A549 (cell line): ENCODE results near the gene ZPR1.

Source experiments
- CEBPB ChIP-seq, 2 experiments: fragments of >200 bp in 1 of 2; sonication (Bioruptor Twin) in 1 of 2; formaldehyde crosslinking in 1 of 2; IDR thresholded peaks; 2 replicates each; pipeline ENCODE4 v1.6.1; 2012 to 2016
- CTCF ChIP-seq: fragments of >200 bp; sonication (Bioruptor Twin); formaldehyde crosslinking; IDR thresholded peaks from 3 replicates; pipeline ENCODE4 v1.5.1; 2016
- ELK1 ChIP-seq: fragments of 150-350 bp; IDR thresholded peaks from 2 replicates; pipeline ENCODE4 v1.6.1; 2014; ENCODE audit warnings: low read depth, mild to moderate bottlenecking, low read length
- FOSB ChIP-seq: fragments of 250-450 bp; sonication (Bioruptor Pico); IDR thresholded peaks from 2 replicates; pipeline ENCODE4 v1.5.0; 2020; ENCODE audit warnings: mild to moderate bottlenecking, moderate library complexity
- HOXA7 ChIP-seq: fragments of 250-450 bp; sonication (Bioruptor Pico); IDR thresholded peaks from 2 replicates; pipeline ENCODE4 v1.5.0; 2020; ENCODE audit warnings: mild to moderate bottlenecking, moderate library complexity
- HOXB13 ChIP-seq: fragments of 250-450 bp; sonication (Bioruptor Pico); IDR thresholded peaks from 2 replicates; pipeline ENCODE4 v1.5.0; 2020; ENCODE audit warnings: low read depth, mild to moderate bottlenecking, moderate library complexity
- PHF8 ChIP-seq: fragments of 200-600 bp; sonication (generic); IDR thresholded peaks from 2 replicates; pipeline ENCODE4 v1.6.1; 2016; ENCODE audit warnings: low read depth, mild to moderate bottlenecking, antibody characterized with exemption, moderate library complexity, borderline replicate concordance
- POLR2A ChIP-seq: IDR thresholded peaks from 2 replicates; pipeline ENCODE4 v1.6.1; 2012; ENCODE audit warnings: mild to moderate bottlenecking, low read length
- RAD21 ChIP-seq, 2 experiments: fragments of >200 bp in 1 of 2; sonication (Bioruptor Twin) in 1 of 2; formaldehyde crosslinking in 1 of 2; IDR thresholded peaks in 1 of 2; conservative IDR thresholded peaks in 1 of 2; 2 replicates in 1 of 2; 3 replicates in 1 of 2; pipeline ENCODE4 v1.6.1; 2012 to 2018; ENCODE audit warnings: inconsistent platforms in 1 of 2
- REST ChIP-seq: fragments of 200-600 bp; sonication (generic); IDR thresholded peaks from 2 replicates; pipeline ENCODE4 v1.6.1; 2016; ENCODE audit warnings: antibody characterized with exemption, mild to moderate bottlenecking, moderate library complexity
- RNF2 ChIP-seq: fragments of 200-600 bp; sonication (generic); IDR thresholded peaks from 2 replicates; pipeline ENCODE4 v1.6.1; 2016; ENCODE audit warnings: low read depth, mild to moderate bottlenecking, antibody characterized with exemption, moderate library complexity, borderline replicate concordance
- ZFP36 ChIP-seq: fragments of 450-650 bp; IDR thresholded peaks from 2 replicates; pipeline ENCODE4 v1.6.1; 2014; ENCODE audit warnings: borderline replicate concordance; ENCODE audit not compliant: partially characterized antibody
- TF ChIP-seq, protein P1 (sequence below): fragments of 450-650 bp; IDR thresholded peaks from 2 replicates; pipeline ENCODE4 v1.6.1; 2014; ENCODE audit warnings: antibody characterized with exemption

- TF ChIP-seq RAD21 (conservative IDR thresholded peaks at IDR 0.05 in 1 of 2, IDR thresholded peaks at IDR 0.05 in 1 of 2) (no peak), FOSB (CRISPR knock-in tag) (no peak), CTCF (no peak), ELK1 (no peak), PHF8 (no peak), CEBPB (IDR thresholded peaks at IDR 0.05) (no peak), POLR2A (no peak), ZFP36 (no peak), HOXB13 (CRISPR knock-in tag) (no peak), HOXA7 (no peak), RNF2 (no peak), REST (no peak)
- TF ChIP-seq, protein P1, sequence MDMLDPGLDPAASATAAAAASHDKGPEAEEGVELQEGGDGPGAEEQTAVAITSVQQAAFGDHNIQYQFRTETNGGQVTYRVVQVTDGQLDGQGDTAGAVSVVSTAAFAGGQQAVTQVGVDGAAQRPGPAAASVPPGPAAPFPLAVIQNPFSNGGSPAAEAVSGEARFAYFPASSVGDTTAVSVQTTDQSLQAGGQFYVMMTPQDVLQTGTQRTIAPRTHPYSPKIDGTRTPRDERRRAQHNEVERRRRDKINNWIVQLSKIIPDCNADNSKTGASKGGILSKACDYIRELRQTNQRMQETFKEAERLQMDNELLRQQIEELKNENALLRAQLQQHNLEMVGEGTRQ = no peak
These were observed 57.6 kb downstream of the ZPR1 start for GRCh38 chr11:116730241-116730561.
